OCI-LY7 (cell line): ENCODE data around the gene ICOS. TPM values are rescaled to one million over a fixed set of nuclear protein-coding genes. Genes with fewer than 3 reads are reported as not detected.

Experiments
- BruUV-seq: library from RNA; stranded (reverse); fragments of 400-500 nt; replicated peaks from 2 replicates; lab custom pipeline; 2021; lab: Mats Ljungman, UMichigan
- CTCF ChIA-PET: fragments of 300-600 bp; sonication (Branson Sonifier 250); formaldehyde crosslinking; loops from one replicate; lab custom pipeline; 2022; ENCODE audit warnings: antibody characterized with exemption; ENCODE audit not compliant: unreplicated experiment; lab: Charles Lee
- POLR2A ChIA-PET: fragments of 300-600 bp; sonication (Branson Sonifier 250); formaldehyde crosslinking; loops from one replicate; lab custom pipeline; 2022; ENCODE audit warnings: antibody characterized with exemption; lab: Charles Lee
- DNase-seq: peaks from one replicate; pipeline ENCODE4 v3.0.0-alpha.2; 2015; ENCODE audit warnings: low spot score
- H2AFZ ChIP-seq: fragments of 200-600 bp; sonication (generic), shearing (Covaris generic); 2 replicates; pipeline ENCODE4 v1.6.1; 2014; ENCODE audit warnings: mild to moderate bottlenecking, antibody characterized with exemption, low read length, moderate library complexity
- H3K27ac ChIP-seq: fragments of 200-600 bp; sonication (generic); 2 replicates; pipeline ENCODE4 v1.5.1; 2014; ENCODE audit warnings: mixed run types, low read depth, mild to moderate bottlenecking, moderate library complexity, low read length, inconsistent platforms; ENCODE audit not compliant: poor library complexity, severe bottlenecking
- H3K36me3 ChIP-seq: fragments of 200-600 bp; sonication (generic); 2 replicates; pipeline ENCODE4 v1.6.1; 2014; ENCODE audit warnings: mild to moderate bottlenecking, antibody characterized with exemption, low read length, moderate library complexity, mixed read lengths; ENCODE audit not compliant: insufficient read depth
- H3K4me1 ChIP-seq: fragments of 200-600 bp; sonication (generic); 2 replicates; pipeline ENCODE4 v1.5.1; 2014; ENCODE audit warnings: mild to moderate bottlenecking, low read length; ENCODE audit not compliant: insufficient read depth, poor library complexity, severe bottlenecking
- H3K4me2 ChIP-seq: fragments of 200-600 bp; sonication (generic); 2 replicates; pipeline ENCODE4 v1.6.1; 2014; ENCODE audit warnings: mild to moderate bottlenecking, low read length
- H3K4me3 ChIP-seq: fragments of 200-600 bp; sonication (generic); 2 replicates; pipeline ENCODE4 v1.5.1; 2014; ENCODE audit warnings: mild to moderate bottlenecking, low read depth, low read length; ENCODE audit not compliant: poor library complexity, severe bottlenecking
- H3K79me2 ChIP-seq: fragments of 200-600 bp; sonication (generic); 2 replicates; pipeline ENCODE4 v1.6.1; 2016; ENCODE audit warnings: low read depth, mild to moderate bottlenecking, low read length, moderate library complexity, mixed read lengths; ENCODE audit not compliant: insufficient read depth
- H3K9me2 ChIP-seq: fragments of 200-600 bp; sonication (generic); 2 replicates; pipeline ENCODE4 v1.6.1; 2016; ENCODE audit warnings: mild to moderate bottlenecking, low read length, mixed read lengths; ENCODE audit not compliant: insufficient read depth
- H3K9me3 ChIP-seq: fragments of 200-600 bp; sonication (generic); 2 replicates; pipeline ENCODE4 v1.6.1; 2014; ENCODE audit warnings: mild to moderate bottlenecking, mixed run types, low read length, mixed read lengths
- H4K20me1 ChIP-seq: fragments of 200-600 bp; sonication (generic); 2 replicates; pipeline ENCODE4 v1.6.1; 2014; ENCODE audit warnings: mild to moderate bottlenecking, antibody characterized with exemption, low read length, moderate library complexity, mixed read lengths; ENCODE audit not compliant: insufficient read depth
- EZH2phosphoT487 ChIP-seq: fragments of 200-600 bp; sonication (generic); IDR thresholded peaks from 2 replicates; pipeline ENCODE4 v1.6.1; 2018; ENCODE audit warnings: low read depth, borderline replicate concordance, mild to moderate bottlenecking, mixed run types, antibody characterized with exemption, low read length, moderate library complexity, mixed read lengths
- intact Hi-C: fragments of 100-400 bp; cut with micrococcal nuclease; formaldehyde crosslinking; loops from one replicate; pipeline ENCODE4 v1.10.0; 2022; ENCODE audit not compliant: unreplicated experiment
- total RNA-seq, 2 experiments: library from RNA; depleted of rRNA in 1 of 2; stranded (reverse); fragments of >200 nt in 1 of 2; shearing (Covaris generic) in 1 of 2; gene quantifications; 2 replicates each; pipeline ENCODE4 v1.2.3, GENCODE V29; 2014 to 2022
- TF ChIP-seq, protein P1 (sequence below): fragments of 200-600 bp; sonication (generic); conservative IDR thresholded peaks from 2 replicates; pipeline ENCODE4 v1.5.1; 2014; ENCODE audit warnings: mild to moderate bottlenecking, antibody characterized with exemption, low read length, moderate library complexity, mixed read lengths

The ICOS gene
- total RNA-seq, 2 experiments from 2014 or later = not detected

DNA sequence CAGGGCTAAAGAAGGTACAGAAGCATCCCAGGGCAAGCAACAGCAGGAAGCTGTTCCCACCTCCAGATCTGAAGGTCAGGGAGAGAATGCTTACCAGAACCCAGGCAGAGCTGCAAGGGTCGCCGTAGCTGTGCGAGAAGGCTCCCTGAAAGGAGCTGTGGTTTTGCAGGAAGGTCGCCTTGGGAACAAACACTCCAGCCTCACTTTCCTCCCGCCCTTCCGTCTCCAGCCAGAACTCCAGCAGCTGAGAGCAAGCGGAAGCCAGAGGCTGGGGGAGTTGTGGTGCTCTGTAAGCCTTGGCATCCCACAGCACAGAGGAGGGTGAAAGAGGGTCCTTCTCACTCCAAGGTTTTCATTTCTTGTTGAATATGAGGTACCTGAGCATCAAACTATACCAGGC, 18.3 kb upstream of the ICOS start:
- TF ChIP-seq, protein P1, sequence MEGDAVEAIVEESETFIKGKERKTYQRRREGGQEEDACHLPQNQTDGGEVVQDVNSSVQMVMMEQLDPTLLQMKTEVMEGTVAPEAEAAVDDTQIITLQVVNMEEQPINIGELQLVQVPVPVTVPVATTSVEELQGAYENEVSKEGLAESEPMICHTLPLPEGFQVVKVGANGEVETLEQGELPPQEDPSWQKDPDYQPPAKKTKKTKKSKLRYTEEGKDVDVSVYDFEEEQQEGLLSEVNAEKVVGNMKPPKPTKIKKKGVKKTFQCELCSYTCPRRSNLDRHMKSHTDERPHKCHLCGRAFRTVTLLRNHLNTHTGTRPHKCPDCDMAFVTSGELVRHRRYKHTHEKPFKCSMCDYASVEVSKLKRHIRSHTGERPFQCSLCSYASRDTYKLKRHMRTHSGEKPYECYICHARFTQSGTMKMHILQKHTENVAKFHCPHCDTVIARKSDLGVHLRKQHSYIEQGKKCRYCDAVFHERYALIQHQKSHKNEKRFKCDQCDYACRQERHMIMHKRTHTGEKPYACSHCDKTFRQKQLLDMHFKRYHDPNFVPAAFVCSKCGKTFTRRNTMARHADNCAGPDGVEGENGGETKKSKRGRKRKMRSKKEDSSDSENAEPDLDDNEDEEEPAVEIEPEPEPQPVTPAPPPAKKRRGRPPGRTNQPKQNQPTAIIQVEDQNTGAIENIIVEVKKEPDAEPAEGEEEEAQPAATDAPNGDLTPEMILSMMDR = no peak
- no peak for TF ChIP-seq EZH2phosphoT487
- Histone ChIP-seq H3K27ac (no peak overlapping the region), H3K4me3 (no peak overlapping the region), H3K4me1 (peaks cover 4% of the 10 kb centered on the region), H3K36me3 (no peaks in the 10 kb centered on the region), H3K9me3 (no peaks in the 10 kb centered on the region), H3K79me2 (no peaks in the 10 kb centered on the region), H4K20me1 (no peaks in the 10 kb centered on the region), H2AFZ (no peak overlapping the region), H3K4me2 (no peak overlapping the region), H3K9me2 (no peaks in the 10 kb centered on the region)
- no peak for DNase-seq
- intact Hi-C loops = no loop called here
- no TSS peak for BruUV-seq
- ChIA-PET POLR2A (interaction anchor here (0.6 kb wide), 1 partner anchor 30 kb away, joined by 3 read pairs; no protein-coding TSS in a partner anchor), CTCF (no interaction called here)

DNA sequence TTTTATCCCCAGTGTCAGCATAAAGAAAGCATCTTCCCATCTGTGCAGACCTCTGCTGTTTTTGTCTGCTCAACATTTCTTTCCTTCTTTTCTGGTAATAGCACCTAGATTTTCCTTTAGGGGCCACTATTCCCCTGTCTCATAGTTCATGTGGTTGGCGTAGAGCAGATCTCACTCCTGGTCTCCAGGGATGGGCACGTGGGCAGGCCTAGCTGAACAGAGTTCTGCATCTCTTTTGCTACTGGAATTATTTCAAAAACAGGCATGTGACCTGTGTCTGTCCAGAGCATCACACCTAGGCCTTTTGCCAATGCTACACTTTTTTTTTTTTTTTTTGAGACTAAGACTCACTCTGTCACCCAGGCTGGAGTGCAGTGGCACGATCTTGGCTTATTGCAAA, 17.7 kb upstream of the ICOS start:
- no peak overlapping the region for H2AFZ ChIP-seq
- H3K27ac ChIP-seq = no peak overlapping the region
- H3K4me2 ChIP-seq = no peak overlapping the region
- no peaks in the 10 kb centered on the region for H3K9me2 ChIP-seq
- no TSS peak for BruUV-seq
- POLR2A ChIA-PET = interaction anchor here (0.6 kb wide), 1 partner anchor 29 kb away, joined by 3 read pairs; no protein-coding TSS in a partner anchor
- H3K36me3 ChIP-seq = no peaks in the 10 kb centered on the region
- intact Hi-C loops = no loop called here
- peaks cover 4% of the 10 kb centered on the region for H3K4me1 ChIP-seq
- H3K4me3 ChIP-seq = no peak overlapping the region
- H4K20me1 ChIP-seq = no peaks in the 10 kb centered on the region
- CTCF ChIA-PET = no interaction called here
- no peak for TF ChIP-seq EZH2phosphoT487
- TF ChIP-seq, protein P1 = no peak
- no peaks in the 10 kb centered on the region for H3K9me3 ChIP-seq
- no peaks in the 10 kb centered on the region for H3K79me2 ChIP-seq
- no peak for DNase-seq

DNA sequence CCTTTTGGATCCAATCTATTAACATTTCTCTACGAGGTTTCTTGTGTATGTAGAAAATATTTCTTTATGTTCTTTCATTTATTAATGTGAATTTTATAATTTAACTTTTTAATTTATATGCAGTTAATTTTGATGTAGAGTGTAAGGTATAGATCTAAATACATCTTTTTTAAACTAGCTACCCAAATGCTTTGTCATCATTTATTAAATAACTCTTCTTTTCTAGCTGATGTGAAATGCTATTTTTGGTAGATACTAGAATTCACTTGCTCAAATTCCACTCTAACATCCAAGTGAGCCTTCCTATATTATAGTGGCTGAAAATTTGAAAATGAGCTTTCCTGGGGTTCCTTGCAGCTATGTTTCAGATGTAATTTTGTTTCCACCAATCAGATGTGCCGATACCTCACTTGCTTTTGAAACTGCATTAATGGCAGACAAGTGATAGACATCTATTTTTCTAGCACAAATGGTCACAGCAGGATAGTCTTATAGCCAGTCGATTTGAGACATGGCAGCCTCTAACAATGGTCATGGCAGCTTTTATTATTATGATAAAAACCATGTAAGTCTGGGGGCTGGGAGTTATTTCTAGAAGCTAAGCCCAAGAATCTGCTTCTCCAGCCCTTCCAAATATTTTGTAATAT, 10.9 kb upstream of the ICOS start:
- Histone ChIP-seq H3K4me2 (no peak overlapping the region), H3K9me2 (no peaks in the 10 kb centered on the region), H3K79me2 (no peaks in the 10 kb centered on the region), H3K9me3 (no peaks in the 10 kb centered on the region), H3K36me3 (no peaks in the 10 kb centered on the region), H4K20me1 (no peaks in the 10 kb centered on the region), H3K4me1 (no peaks in the 10 kb centered on the region), H3K27ac (no peak overlapping the region), H3K4me3 (no peak overlapping the region), H2AFZ (no peak overlapping the region)
- intact Hi-C loops = no loop called here
- ChIA-PET POLR2A (interaction anchor here (0.5 kb wide), 1 partner anchor 807 kb away, joined by 3 read pairs; no protein-coding TSS in a partner anchor), CTCF (no interaction called here)
- no peak for DNase-seq
- TF ChIP-seq EZH2phosphoT487 = no peak
- TF ChIP-seq, protein P1 = no peak
- BruUV-seq = no TSS peak
